Panc1 (cell line): ENCODE measurements around the gene CPLANE2. TPM values are rescaled to one million over a fixed set of nuclear protein-coding genes. Genes with fewer than 3 reads are reported as not detected.
A peak's percentile ranks its signal among the peaks of the same experiment; 100 is the strongest.

Source experiments
- ATAC-seq: fragments of 200-7000 bp; cut with Tn5 transposase; 2 replicates; pipeline ENCODE4 v1.9.1; 2020; ENCODE audit warnings: mild to moderate bottlenecking, moderate library complexity
- BruUV-seq: library from RNA; stranded (reverse); fragments of 400-500 nt; replicated peaks from 2 replicates; lab custom pipeline; 2021; lab: Mats Ljungman, UMichigan
- CTCF ChIA-PET: fragments of 300-600 bp; sonication (Branson Sonifier 250); formaldehyde crosslinking; loops from one replicate; lab custom pipeline; 2022; ENCODE audit warnings: antibody characterized with exemption; lab: Charles Lee
- POLR2A ChIA-PET: fragments of 300-600 bp; sonication (Branson Sonifier 250); formaldehyde crosslinking; loops from one replicate; lab custom pipeline; 2022; ENCODE audit warnings: antibody characterized with exemption; lab: Charles Lee
- DNase-seq: peaks from one replicate; pipeline ENCODE4 v3.0.0-alpha.2; 2010; ENCODE audit warnings: low read depth, low spot score
- H3K27ac ChIP-seq: 2 replicates; pipeline ENCODE4 v1.5.1; 2011; ENCODE audit warnings: mild to moderate bottlenecking, low read length, inconsistent platforms
- H3K27me3 ChIP-seq: fragments of 200-500 bp; sonication (Bioruptor generic); 2 replicates; pipeline ENCODE4 v1.6.0; 2014; ENCODE audit warnings: low read length, inconsistent platforms; ENCODE audit not compliant: control insufficient read depth, insufficient read depth
- H3K36me3 ChIP-seq: fragments of 200-500 bp; sonication (Bioruptor generic); 2 replicates; pipeline ENCODE4 v1.5.1; 2014; ENCODE audit warnings: inconsistent platforms, mild to moderate bottlenecking, low read length, moderate library complexity; ENCODE audit not compliant: control insufficient read depth, insufficient read depth
- H3K4me1 ChIP-seq: 2 replicates; pipeline ENCODE4 v1.5.1; 2011; ENCODE audit warnings: inconsistent platforms, mild to moderate bottlenecking, low read length, moderate library complexity; ENCODE audit not compliant: control insufficient read depth, insufficient read depth
- H3K4me3 ChIP-seq, 2 experiments: 2 replicates each; pipeline ENCODE4 v1.5.1; 2011 to 2012; ENCODE audit warnings: low read depth in 2 of 2, low read length in 2 of 2, mild to moderate bottlenecking in 2 of 2, inconsistent platforms in 1 of 2, moderate library complexity in 1 of 2
- H3K9me3 ChIP-seq: fragments of 200-500 bp; sonication (Bioruptor generic); 2 replicates; pipeline ENCODE4 v1.5.1; 2014; ENCODE audit warnings: low read depth, mild to moderate bottlenecking, inconsistent platforms, low read length, moderate library complexity; ENCODE audit not compliant: control insufficient read depth, insufficient read depth
- CTCF ChIP-seq: fragments of 450-650 bp; IDR thresholded peaks from 2 replicates; pipeline ENCODE4 v1.5.1; 2017; ENCODE audit warnings: mild to moderate bottlenecking
- POLR2AphosphoS5 ChIP-seq: IDR thresholded peaks from 2 replicates; pipeline ENCODE4 v1.6.1; 2012; ENCODE audit warnings: mild to moderate bottlenecking, low read depth, low read length, moderate library complexity
- REST ChIP-seq, 2 experiments: IDR thresholded peaks; 2 replicates each; pipeline ENCODE4 v1.6.1; 2011 to 2012; ENCODE audit warnings: low read depth in 2 of 2, control low read depth in 1 of 2, low read length in 1 of 2, mild to moderate bottlenecking in 1 of 2, moderate library complexity in 1 of 2; ENCODE audit not compliant: insufficient read depth in 1 of 2
- SIN3A ChIP-seq: IDR thresholded peaks from 2 replicates; pipeline ENCODE4 v1.6.1; 2012; ENCODE audit warnings: low read depth, mild to moderate bottlenecking, low read length, moderate library complexity, borderline replicate concordance; ENCODE audit not compliant: insufficient read depth
- TCF7L2 ChIP-seq: IDR thresholded peaks from 2 replicates; pipeline ENCODE4 v1.6.1; 2011; ENCODE audit warnings: mild to moderate bottlenecking, low read depth, low read length, inconsistent platforms
- in situ Hi-C: cut with HindIII; loops from 2 replicates; pipeline ENCODE4 v1.10.0; 2016; ENCODE audit warnings: low sequenced_read_pairs, low pct_unique_long_range_greater_than_20kb
- intact Hi-C: fragments of 100-400 bp; cut with micrococcal nuclease; formaldehyde crosslinking; loops from one replicate; pipeline ENCODE4 v1.10.0; 2022; ENCODE audit not compliant: unreplicated experiment
- total RNA-seq: library from RNA; stranded (reverse); gene quantifications from one replicate; pipeline ENCODE4 v1.2.1, GENCODE V29; 2021; ENCODE audit not compliant: unreplicated experiment

Gene CPLANE2
- total RNA-seq, 1 experiment from 2014 or later, result 17.8 TPM

GRCh38 chr1:16207318-16208269 is 29.4 kb downstream of the CPLANE2 start:
- BruUV-seq, result no TSS peak
- Histone ChIP-seq H3K9me3 (no peaks in the 10 kb centered on the region), H3K36me3 (no peaks in the 10 kb centered on the region; the same call in 1 of the 2 replicates), H3K27ac (peak overlapping the region; percentile 83), H3K4me3 (peak overlapping the region; percentile 48 to 86), H3K27me3 (no peaks in the 10 kb centered on the region), H3K4me1 (peaks cover 33% of the 10 kb centered on the region)
- in situ Hi-C loops, result no loop called here
- CTCF ChIA-PET, result interaction anchor here (0.6 kb wide), 1 partner anchor 346 kb away, joined by 3 read pairs; no protein-coding TSS in a partner anchor
- DNase-seq, result no peak
- intact Hi-C loops, result no loop called here
- POLR2A ChIA-PET, result interaction anchor here (0.6 to 1.0 kb wide), 2 partner anchors 85 to 101 kb away, joined by 3 to 10 read pairs; no protein-coding TSS in a partner anchor
- no peak for TF ChIP-seq REST (IDR thresholded peaks at IDR 0.05; ENCODE audit: insufficient read depth in 1 of 2, low read depth in 2 of 2, low read length in 1 of 2)
- TF ChIP-seq SIN3A, result no peak
- TF ChIP-seq CTCF, result no peak
- no peak for TF ChIP-seq TCF7L2
- TF ChIP-seq POLR2AphosphoS5, result no peak
- peak; percentile 23 for ATAC-seq

GRCh38 chr1:16206547-16207317 is 30.3 kb downstream of the CPLANE2 start:
- TF ChIP-seq REST (IDR thresholded peaks at IDR 0.05; ENCODE audit: insufficient read depth in 1 of 2, low read depth in 2 of 2, low read length in 1 of 2) (no peak), CTCF (no peak), POLR2AphosphoS5 (peak; percentile 96), SIN3A (peak; percentile 62; the same call in 1 of the 2 replicates)
- ChIA-PET CTCF (no interaction called here), POLR2A (interaction anchor here (0.6 to 1.0 kb wide), 2 partner anchors 86 to 100 kb away, joined by 3 to 10 read pairs; no protein-coding TSS in a partner anchor)
- H3K27ac ChIP-seq, result peak overlapping the region; percentile 83
- in situ Hi-C loops, result no loop called here
- peaks cover 24% of the 10 kb centered on the region for H3K4me1 ChIP-seq
- H3K9me3 ChIP-seq, result no peaks in the 10 kb centered on the region
- peak overlapping the region; percentile 48 to 86 for H3K4me3 ChIP-seq
- no peaks in the 10 kb centered on the region; the same call in 1 of the 2 replicates for H3K36me3 ChIP-seq
- no TSS peak for BruUV-seq
- DNase-seq (peak; percentile 95), ATAC-seq (peak; percentile 94)
- no peaks in the 10 kb centered on the region for H3K27me3 ChIP-seq
- intact Hi-C loops, result no loop called here
